Activated CD4-positive, alpha-beta T cell treated with anti-CD3 and anti-CD28 coated beads for 36 hours (primary cell): ENCODE results near the gene HSPA8. TPM values are rescaled to one million over a fixed set of nuclear protein-coding genes. Genes with fewer than 3 reads are reported as not detected.
"Not testable (repeated sequence)": the region's sequence is repeated elsewhere in the genome, so short reads cannot be mapped to it uniquely, and the experiment has no call there.

ENCODE experiments used
- ATAC-seq: fragments of 200-7000 bp; cut with Tn5 transposase; one replicate; pipeline ENCODE4 v1.10.0; 2021; ENCODE audit warnings: mild to moderate bottlenecking, moderate library complexity
- CTCF ChIA-PET: fragments of 350-600 bp; sonication (Branson Sonifier 250); formaldehyde crosslinking; loops from one replicate; lab custom pipeline; 2021; ENCODE audit warnings: antibody characterized with exemption; lab: Charles Lee
- POLR2A ChIA-PET: fragments of 350-600 bp; sonication (Branson Sonifier 250); formaldehyde crosslinking; loops from one replicate; lab custom pipeline; 2021; ENCODE audit warnings: antibody characterized with exemption, inconsistent platforms; lab: Charles Lee
- DNase-seq: peaks from one replicate; pipeline ENCODE4 v3.0.0-alpha.2; 2020
- H3K27ac Mint-ChIP-seq: one replicate; pipeline ENCODE4 v1.8.0; 2021; ENCODE audit warnings: mixed read lengths
- H3K27me3 Mint-ChIP-seq: one replicate; pipeline ENCODE4 v1.8.0; 2021; ENCODE audit warnings: mixed read lengths
- H3K36me3 Mint-ChIP-seq: one replicate; pipeline ENCODE4 v1.8.0; 2021; ENCODE audit warnings: low read depth, mixed read lengths
- H3K4me1 Mint-ChIP-seq: one replicate; pipeline ENCODE4 v1.8.0; 2021; ENCODE audit warnings: mixed read lengths
- H3K4me3 Mint-ChIP-seq: one replicate; pipeline ENCODE4 v1.8.0; 2021; ENCODE audit warnings: mild to moderate bottlenecking, moderate library complexity, mixed read lengths
- H3K9me3 Mint-ChIP-seq: one replicate; pipeline ENCODE4 v1.8.0; 2021; ENCODE audit warnings: low read depth, mixed read lengths
- intact Hi-C, 2 experiments: fragments of 100-400 bp; cut with DNase I in 1 of 2; cut with micrococcal nuclease in 1 of 2; formaldehyde crosslinking; loops; one replicate each; pipeline versions ENCODE4 v1.14.2 to v1.15.1; 2022 to 2024; cut with DNase I, micrococcal nuclease
- total RNA-seq, 2 experiments: library from RNA; stranded (reverse); gene quantifications; one replicate each; pipeline ENCODE4 v1.2.3, GENCODE V29; 2021

HSPA8 gene
- total RNA-seq, 2 experiments from 2014 or later = 2,604 to 3,375 TPM

GRCh38 chr11:123060277-123061000 is 1.5 kb downstream of the HSPA8 start:
- Mint-ChIP-seq H3K9me3 (no peaks in the 10 kb centered on the region), H3K27ac (peak overlapping the region; percentile 97), H3K4me1 (peaks cover 40% of the 10 kb centered on the region), H3K4me3 (peak overlapping the region; percentile 99), H3K27me3 (no peaks in the 10 kb centered on the region), H3K36me3 (peaks cover 80% of the 10 kb centered on the region)
- ATAC-seq (no peak), DNase-seq (no peak)
- CTCF ChIA-PET = interaction anchor here (0.7 to 1.3 kb wide), 3 partner anchors 10 to 102 kb away, joined by 3 read pairs; no protein-coding TSS in a partner anchor
- intact Hi-C loops = loop anchor here (2.0 to 10.0 kb wide), 5 partner anchors 42 to 1768 kb away; partner anchors contain the start of gene SC5D (in 1 of the 2)
- POLR2A ChIA-PET = interaction anchor here (0.6 to 3.6 kb wide), 7 partner anchors 10 to 204 kb away, joined by 3 to 26 read pairs (median 4); no protein-coding TSS in a partner anchor

- peak overlapping the region; percentile 99 for H3K4me3 Mint-ChIP-seq
- peak overlapping the region; percentile 97 for H3K27ac Mint-ChIP-seq
- H3K36me3 Mint-ChIP-seq = peaks cover 78% of the 10 kb centered on the region
- ChIA-PET CTCF (interaction anchor here (0.6 to 1.4 kb wide), 2 partner anchors 28 to 44 kb away, joined by 3 read pairs; no protein-coding TSS in a partner anchor), POLR2A (interaction anchor here (1.5 to 3.6 kb wide), 2 partner anchors 11 to 44 kb away, joined by 4 to 26 read pairs; no protein-coding TSS in a partner anchor)
- H3K4me1 Mint-ChIP-seq = peaks cover 34% of the 10 kb centered on the region
- H3K9me3 Mint-ChIP-seq, DNase-seq, ATAC-seq, intact Hi-C loops, H3K27me3 Mint-ChIP-seq: not testable (repeated sequence)
These were observed 2.7 kb downstream of the HSPA8 start for GRCh38 chr11:123059041-123059920.

GRCh38 chr11:123057661-123058305 is 4.2 kb downstream of the HSPA8 start:
- ATAC-seq = no peak
- H3K4me3 Mint-ChIP-seq = peak overlapping the region; percentile 99
- ChIA-PET CTCF (interaction anchor here (0.6 to 4.6 kb wide), 6 partner anchors 28 to 437 kb away, joined by 3 to 46 read pairs (median 4); no protein-coding TSS in a partner anchor), POLR2A (interaction anchor here (0.6 to 3.6 kb wide), 5 partner anchors 12 to 312 kb away, joined by 3 to 26 read pairs (median 4); no protein-coding TSS in a partner anchor)
- H3K9me3 Mint-ChIP-seq = no peaks in the 10 kb centered on the region
- peak overlapping the region; percentile 97 for H3K27ac Mint-ChIP-seq
- H3K27me3 Mint-ChIP-seq = no peaks in the 10 kb centered on the region
- DNase-seq = no peak
- intact Hi-C loops = no loop called here
- peaks cover 73% of the 10 kb centered on the region for H3K36me3 Mint-ChIP-seq
- H3K4me1 Mint-ChIP-seq = peaks cover 32% of the 10 kb centered on the region

- Mint-ChIP-seq H3K9me3 (no peaks in the 10 kb centered on the region), H3K4me1 (peaks cover 32% of the 10 kb centered on the region)
These were observed 5.0 kb downstream of the HSPA8 start for GRCh38 chr11:123056835-123057491.

GRCh38 chr11:123055191-123055901 is 6.6 kb downstream of the HSPA8 start:
- Mint-ChIP-seq H3K9me3 (no peaks in the 10 kb centered on the region), H3K4me3 (peak overlapping the region; percentile 99), H3K27me3 (no peaks in the 10 kb centered on the region), H3K4me1 (peaks cover 32% of the 10 kb centered on the region), H3K36me3 (peaks cover 54% of the 10 kb centered on the region), H3K27ac (peak overlapping the region; percentile 97)
- intact Hi-C loops = loop anchor here in 1 of 2 experiments (2.0 kb wide), 1 partner anchor 73 kb away; no protein-coding TSS in a partner anchor
- ChIA-PET POLR2A (interaction anchor here (0.6 to 2.5 kb wide), 10 partner anchors 9 to 198 kb away, joined by 3 to 12 read pairs (median 4); no protein-coding TSS in a partner anchor), CTCF (interaction anchor here (0.5 to 4.6 kb wide), 33 partner anchors 9 to 367 kb away, joined by 3 to 46 read pairs (median 5); no protein-coding TSS in a partner anchor)
- DNase-seq = no peak
- no peak for ATAC-seq

More at GRCh38 chr11:123056835-123057491, 5.0 kb downstream of the HSPA8 start:
- Mint-ChIP-seq H3K27ac (peak overlapping the region; percentile 97), H3K36me3 (peaks cover 70% of the 10 kb centered on the region), H3K4me3 (peak overlapping the region; percentile 99), H3K27me3 (no peaks in the 10 kb centered on the region)
- ATAC-seq = no peak
- intact Hi-C loops = no loop called here
- DNase-seq = no peak
- ChIA-PET CTCF (interaction anchor here (0.6 to 4.6 kb wide), 12 partner anchors 11 to 437 kb away, joined by 3 to 46 read pairs (median 4); no protein-coding TSS in a partner anchor), POLR2A (interaction anchor here (0.6 to 1.7 kb wide), 6 partner anchors 13 to 311 kb away, joined by 3 to 6 read pairs (median 3); no protein-coding TSS in a partner anchor)

- H3K9me3 Mint-ChIP-seq = no peaks in the 10 kb centered on the region
- H3K36me3 Mint-ChIP-seq = peaks cover 46% of the 10 kb centered on the region
- CTCF ChIA-PET = interaction anchor here (0.5 to 4.6 kb wide), 55 partner anchors 9 to 1652 kb away, joined by 3 to 46 read pairs (median 4); no protein-coding TSS in a partner anchor
- ATAC-seq = peak; percentile 76
- H3K4me3 Mint-ChIP-seq = no peak overlapping the region
- H3K27me3 Mint-ChIP-seq = no peaks in the 10 kb centered on the region
- H3K27ac Mint-ChIP-seq = peak overlapping the region; percentile 97
- intact Hi-C loops = loop anchor here in 1 of 2 experiments (1.0 to 2.0 kb wide), 4 partner anchors 31 to 191 kb away; no protein-coding TSS in a partner anchor
- POLR2A ChIA-PET = interaction anchor here (0.5 to 2.5 kb wide), 19 partner anchors 8 to 276 kb away, joined by 3 to 14 read pairs (median 4); partner anchors contain the start of gene HSPA8
- H3K4me1 Mint-ChIP-seq = peaks cover 32% of the 10 kb centered on the region
- no peak for DNase-seq
These were observed 7.5 kb downstream of the HSPA8 start for GRCh38 chr11:123054301-123055065.

GRCh38 chr11:123052901-123053721 is 8.8 kb downstream of the HSPA8 start:
- no peaks in the 10 kb centered on the region for H3K9me3 Mint-ChIP-seq
- no peaks in the 10 kb centered on the region for H3K27me3 Mint-ChIP-seq
- intact Hi-C loops = no loop called here
- H3K36me3 Mint-ChIP-seq = peaks cover 32% of the 10 kb centered on the region
- H3K27ac Mint-ChIP-seq = no peak overlapping the region
- DNase-seq = no peak
- ChIA-PET CTCF (interaction anchor here (0.6 to 4.6 kb wide), 28 partner anchors 8 to 654 kb away, joined by 3 to 46 read pairs (median 4); no protein-coding TSS in a partner anchor), POLR2A (interaction anchor here (0.6 to 2.5 kb wide), 9 partner anchors 9 to 209 kb away, joined by 3 to 14 read pairs (median 5); partner anchors contain the start of gene HSPA8)
- peaks cover 22% of the 10 kb centered on the region for H3K4me1 Mint-ChIP-seq
- no peak for ATAC-seq
- no peak overlapping the region for H3K4me3 Mint-ChIP-seq

- H3K27me3 Mint-ChIP-seq = no peaks in the 10 kb centered on the region
- ChIA-PET CTCF (interaction anchor here (1.4 kb wide), 2 partner anchors 168 to 188 kb away, joined by 3 to 4 read pairs; no protein-coding TSS in a partner anchor), POLR2A (interaction anchor here (2.5 kb wide), 1 partner anchor 11 kb away, joined by 14 read pairs; the partner anchor contains the start of gene HSPA8)
- no peaks in the 10 kb centered on the region for H3K9me3 Mint-ChIP-seq
- intact Hi-C loops = no loop called here
- H3K36me3 Mint-ChIP-seq = peaks cover 17% of the 10 kb centered on the region
- no peak for ATAC-seq
- H3K4me3 Mint-ChIP-seq = no peak overlapping the region
- H3K27ac Mint-ChIP-seq = no peak overlapping the region
- H3K4me1 Mint-ChIP-seq = peaks cover 8% of the 10 kb centered on the region
- no peak for DNase-seq
These were observed 10.3 kb downstream of the HSPA8 start for GRCh38 chr11:123051634-123052033.
